LNCaP clone FGC (cell line): Measurements from ENCODE around the gene DCDC2C.

ENCODE experiments used
- DNase-seq: peaks from one replicate; pipeline ENCODE4 v3.0.0-alpha.2; 2011; ENCODE audit warnings: low read depth
- H3K4me3 ChIP-seq: 2 replicates; pipeline ENCODE4 v1.5.1; 2011; ENCODE audit warnings: mild to moderate bottlenecking, low read depth, low read length, control low read depth
- TF ChIP-seq, protein P1 (sequence below): IDR thresholded peaks from 2 replicates; pipeline ENCODE4 v1.5.1; 2012; ENCODE audit warnings: mild to moderate bottlenecking; ENCODE audit not compliant: control insufficient read depth, insufficient read depth; ENCODE audit errors: extremely low read depth

The DCDC2C gene

DNA sequence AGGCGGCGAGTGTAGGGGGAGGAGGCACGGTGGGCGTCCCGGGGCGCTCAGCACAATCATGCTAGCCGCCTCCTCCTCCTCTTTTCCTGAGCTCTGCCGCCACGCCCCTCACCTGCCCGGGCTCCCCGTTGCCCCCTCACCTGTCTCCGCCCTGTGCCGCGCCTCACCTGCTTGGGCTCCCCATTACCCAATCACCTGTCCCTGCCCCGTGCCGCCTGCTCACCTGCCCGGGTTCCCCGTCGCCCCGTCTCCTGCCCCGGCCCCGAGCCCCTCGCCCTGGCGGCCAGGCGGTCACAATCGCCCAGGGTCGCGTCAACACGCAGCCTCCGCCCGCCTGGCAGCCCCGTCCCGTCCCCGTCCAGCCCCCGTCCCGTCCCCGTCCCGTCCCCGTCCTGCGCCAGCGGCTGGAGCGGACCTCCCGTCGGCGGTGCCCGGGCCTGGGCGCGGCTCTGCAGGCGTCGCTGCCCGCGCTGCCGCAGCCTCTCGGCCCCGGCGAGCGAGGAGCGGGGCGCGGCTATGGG, at the start of gene DCDC2C:
DCDC2C (plus strand) TSS at position 340 of the 521 bp plus-strand sequence; CDS start at position 517, 177 bp downstream.
- DNase-seq, result no peak
- TF ChIP-seq, protein P1, sequence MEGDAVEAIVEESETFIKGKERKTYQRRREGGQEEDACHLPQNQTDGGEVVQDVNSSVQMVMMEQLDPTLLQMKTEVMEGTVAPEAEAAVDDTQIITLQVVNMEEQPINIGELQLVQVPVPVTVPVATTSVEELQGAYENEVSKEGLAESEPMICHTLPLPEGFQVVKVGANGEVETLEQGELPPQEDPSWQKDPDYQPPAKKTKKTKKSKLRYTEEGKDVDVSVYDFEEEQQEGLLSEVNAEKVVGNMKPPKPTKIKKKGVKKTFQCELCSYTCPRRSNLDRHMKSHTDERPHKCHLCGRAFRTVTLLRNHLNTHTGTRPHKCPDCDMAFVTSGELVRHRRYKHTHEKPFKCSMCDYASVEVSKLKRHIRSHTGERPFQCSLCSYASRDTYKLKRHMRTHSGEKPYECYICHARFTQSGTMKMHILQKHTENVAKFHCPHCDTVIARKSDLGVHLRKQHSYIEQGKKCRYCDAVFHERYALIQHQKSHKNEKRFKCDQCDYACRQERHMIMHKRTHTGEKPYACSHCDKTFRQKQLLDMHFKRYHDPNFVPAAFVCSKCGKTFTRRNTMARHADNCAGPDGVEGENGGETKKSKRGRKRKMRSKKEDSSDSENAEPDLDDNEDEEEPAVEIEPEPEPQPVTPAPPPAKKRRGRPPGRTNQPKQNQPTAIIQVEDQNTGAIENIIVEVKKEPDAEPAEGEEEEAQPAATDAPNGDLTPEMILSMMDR, result no peak
- H3K4me3 ChIP-seq, result no peak within 1 kb of the TSS

DNA sequence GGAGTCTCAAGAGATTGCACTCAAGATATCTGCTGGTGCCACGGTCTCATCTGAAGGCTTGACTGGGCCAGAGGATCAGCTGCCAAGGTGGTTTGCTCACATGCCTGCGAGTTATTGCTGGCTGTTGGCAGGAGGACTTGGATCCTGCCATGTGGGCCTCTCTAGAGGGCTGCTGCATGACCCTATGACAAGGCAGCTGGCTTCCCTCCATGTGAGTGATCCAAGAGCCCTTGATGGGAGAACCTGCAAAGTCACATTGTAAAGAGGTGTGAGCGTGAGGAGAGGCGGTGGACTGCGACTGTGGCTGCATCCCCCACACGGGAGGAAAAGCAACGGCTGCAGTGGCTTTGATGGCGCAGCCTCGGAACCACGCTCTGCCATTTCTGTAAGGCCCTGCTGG, 49.4 kb upstream of the DCDC2C start:
- H3K4me3 ChIP-seq, result no peak overlapping the region
- no peak for DNase-seq
- TF ChIP-seq, protein P1, result no peak

DNA sequence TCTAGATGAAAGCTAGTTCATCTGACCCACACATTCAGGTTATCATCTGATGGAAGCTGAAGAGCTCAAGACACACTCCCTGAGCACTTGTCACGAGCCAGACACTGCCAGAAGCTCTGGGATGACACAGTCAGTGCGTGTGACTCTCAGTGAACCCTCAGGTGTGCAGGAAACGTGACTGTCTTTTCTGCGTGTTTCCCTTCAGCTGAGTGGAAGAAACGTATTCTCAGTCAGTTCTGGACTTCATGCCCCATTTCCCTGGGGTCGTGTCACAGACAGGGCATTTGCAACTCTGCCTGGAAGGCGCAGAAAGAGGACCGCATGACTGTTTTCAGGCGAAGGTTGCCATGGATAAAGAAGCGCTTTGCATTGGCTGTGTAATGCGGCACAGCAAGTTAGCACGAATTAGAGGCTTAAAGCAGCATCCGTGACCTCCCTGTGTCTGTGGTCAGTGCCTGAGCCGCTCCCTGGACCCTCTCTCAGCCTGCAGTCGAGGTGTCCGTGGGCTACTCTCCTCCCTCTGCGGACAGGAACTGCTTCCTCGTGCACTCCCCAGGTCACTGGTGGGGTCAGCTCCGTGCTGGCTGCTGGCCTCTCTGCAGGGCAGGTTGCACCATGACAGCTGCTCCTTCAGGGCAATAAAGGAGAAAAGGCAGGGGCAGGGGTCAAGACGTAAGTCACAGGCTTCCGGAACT, 48.7 kb upstream of the DCDC2C start:
- TF ChIP-seq, protein P1, result no peak

GRCh38 chr2:3655871-3656761, 47.3 kb upstream of the DCDC2C start:
- no peak overlapping the region for H3K4me3 ChIP-seq
- no peak for DNase-seq

More for the DNA sequence above, 48.7 kb upstream of the DCDC2C start:
- H3K4me3 ChIP-seq, result no peak overlapping the region
- no peak for DNase-seq

GRCh38 chr2:3656762-3657721, 46.3 kb upstream of the DCDC2C start:
- TF ChIP-seq, protein P1, result no peak
- DNase-seq, result no peak
- no peak overlapping the region for H3K4me3 ChIP-seq

More at GRCh38 chr2:3655871-3656761, 47.3 kb upstream of the DCDC2C start:
- TF ChIP-seq, protein P1, result no peak

GRCh38 chr2:3657881-3658280, 45.5 kb upstream of the DCDC2C start, which contains the start of gene ALLC:
Gene ALLC, plus strand, starts transcription at chr2:3658200. Its CDS starts 12,958 bp downstream, at chr2:3671158.
- H3K4me3 ChIP-seq, result no peak within 1 kb of the TSS
- TF ChIP-seq, protein P1, result no peak
- no peak for DNase-seq
